KMS-11 (cell line): Measurements from ENCODE around the gene BSDC1.

Experiments used
- H2AFZ ChIP-seq: fragments of 200-600 bp; sonication (generic); 2 replicates; pipeline ENCODE4 v1.6.1; 2016; ENCODE audit warnings: antibody characterized with exemption, mixed run types, low read depth
- H3K27ac ChIP-seq: fragments of 200-600 bp; sonication (generic); 2 replicates; pipeline ENCODE4 v1.6.1; 2016; ENCODE audit warnings: mild to moderate bottlenecking, mixed run types
- H3K27me3 ChIP-seq: fragments of 200-600 bp; sonication (generic); 2 replicates; pipeline ENCODE4 v1.6.1; 2017; ENCODE audit warnings: mild to moderate bottlenecking, low read depth, mixed run types, moderate library complexity; ENCODE audit not compliant: insufficient read depth
- H3K36me3 ChIP-seq: fragments of 200-600 bp; sonication (generic); 2 replicates; pipeline ENCODE4 v1.6.1; 2017; ENCODE audit warnings: mild to moderate bottlenecking, mixed run types; ENCODE audit not compliant: insufficient read depth
- H3K4me1 ChIP-seq: fragments of 200-600 bp; sonication (generic); 2 replicates; pipeline ENCODE4 v1.6.1; 2016; ENCODE audit warnings: mild to moderate bottlenecking, low read depth, mixed run types; ENCODE audit not compliant: poor library complexity, severe bottlenecking
- H3K4me2 ChIP-seq: fragments of 200-600 bp; sonication (generic); 2 replicates; pipeline ENCODE4 v1.7.0; 2016; ENCODE audit warnings: mild to moderate bottlenecking, mixed run types
- H3K4me3 ChIP-seq: fragments of 200-600 bp; sonication (generic); IDR thresholded peaks from 2 replicates; pipeline ENCODE4 v1.6.1; 2017; ENCODE audit warnings: low read depth, low read length, mixed read lengths; ENCODE audit not compliant: insufficient read depth
- H3K79me2 ChIP-seq: fragments of 200-600 bp; sonication (generic); 2 replicates; pipeline ENCODE4 v1.6.1; 2016; ENCODE audit warnings: low read depth, mixed run types; ENCODE audit not compliant: insufficient read depth
- H3K9ac ChIP-seq: fragments of 200-600 bp; sonication (generic); 2 replicates; pipeline ENCODE4 v1.6.1; 2016; ENCODE audit warnings: mild to moderate bottlenecking, mixed run types
- H4K20me1 ChIP-seq: fragments of 200-600 bp; sonication (generic); 2 replicates; pipeline ENCODE4 v1.6.1; 2016; ENCODE audit warnings: mild to moderate bottlenecking, mixed run types; ENCODE audit not compliant: insufficient read depth
- CTCF ChIP-seq: fragments of 200-600 bp; sonication (generic); conservative IDR thresholded peaks from 2 replicates; pipeline ENCODE4 v1.6.1; 2017; ENCODE audit warnings: low read depth, mild to moderate bottlenecking, antibody characterized with exemption, low read length, moderate library complexity, mixed read lengths

Gene BSDC1

GRCh38 chr1:32352831-32353383 is 41.3 kb downstream of the BSDC1 start:
- TF ChIP-seq CTCF, result no peak
- no peaks in the 10 kb centered on the region for H3K79me2 ChIP-seq
- H3K9ac ChIP-seq, result no peak overlapping the region
- H3K4me3 ChIP-seq, result no peak overlapping the region
- H3K36me3 ChIP-seq, result no peaks in the 10 kb centered on the region
- no peak overlapping the region for H2AFZ ChIP-seq
- no peaks in the 10 kb centered on the region for H3K27me3 ChIP-seq
- H3K27ac ChIP-seq, result no peak overlapping the region
- peaks cover 13% of the 10 kb centered on the region for H3K4me1 ChIP-seq
- no peaks in the 10 kb centered on the region for H4K20me1 ChIP-seq
- H3K4me2 ChIP-seq, result no peak overlapping the region

- H3K4me3 ChIP-seq, result no peak overlapping the region
- H3K4me2 ChIP-seq, result peak overlapping the region; percentile 68; the same call in 1 of the 2 replicates
- no peaks in the 10 kb centered on the region for H3K27me3 ChIP-seq
- H3K4me1 ChIP-seq, result peaks cover 13% of the 10 kb centered on the region
- peak overlapping the region; percentile 62; the same call in 1 of the 2 replicates for H2AFZ ChIP-seq
- no peaks in the 10 kb centered on the region for H3K36me3 ChIP-seq
- no peak for TF ChIP-seq CTCF
- H3K79me2 ChIP-seq, result no peaks in the 10 kb centered on the region
- no peaks in the 10 kb centered on the region for H4K20me1 ChIP-seq
- H3K27ac ChIP-seq, result no peak overlapping the region
- peak overlapping the region; percentile 74; the same call in 1 of the 2 replicates for H3K9ac ChIP-seq
These were observed 41.9 kb downstream of the BSDC1 start for GRCh38 chr1:32352239-32352745.

GRCh38 chr1:32351399-32352238 is 42.6 kb downstream of the BSDC1 start:
- H3K36me3 ChIP-seq, result no peaks in the 10 kb centered on the region
- H2AFZ ChIP-seq, result peak overlapping the region; percentile 62
- H4K20me1 ChIP-seq, result no peaks in the 10 kb centered on the region
- TF ChIP-seq CTCF, result no peak
- H3K4me3 ChIP-seq, result no peak overlapping the region
- H3K79me2 ChIP-seq, result no peaks in the 10 kb centered on the region
- H3K9ac ChIP-seq, result peak overlapping the region; percentile 74; the same call in 1 of the 2 replicates
- peak overlapping the region; percentile 68 for H3K4me2 ChIP-seq
- H3K27ac ChIP-seq, result peak overlapping the region; percentile 13; the same call in 1 of the 2 replicates
- H3K27me3 ChIP-seq, result no peaks in the 10 kb centered on the region
- peaks cover 13% of the 10 kb centered on the region for H3K4me1 ChIP-seq

GRCh38 chr1:32350785-32351398 is 43.3 kb downstream of the BSDC1 start:
- peaks cover 13% of the 10 kb centered on the region for H3K4me1 ChIP-seq
- peak overlapping the region; percentile 19; the same call in 1 of the 2 replicates for H3K9ac ChIP-seq
- peak overlapping the region; percentile 6; the same call in 1 of the 2 replicates for H3K27ac ChIP-seq
- H3K4me2 ChIP-seq, result no peak overlapping the region
- H2AFZ ChIP-seq, result peak overlapping the region; percentile 62; the same call in 1 of the 2 replicates
- no peak overlapping the region for H3K4me3 ChIP-seq
- H3K36me3 ChIP-seq, result no peaks in the 10 kb centered on the region
- H3K79me2 ChIP-seq, result no peaks in the 10 kb centered on the region
- no peaks in the 10 kb centered on the region for H3K27me3 ChIP-seq
- no peaks in the 10 kb centered on the region for H4K20me1 ChIP-seq
- TF ChIP-seq CTCF, result peak; percentile 75
